CD14-positive monocyte (primary cell): ENCODE data around the gene WNT11. TPM values are rescaled to one million over a fixed set of nuclear protein-coding genes. Genes with fewer than 3 reads are reported as not detected.

Source experiments
- DNase-seq, 3 donors: peaks; one replicate each; pipeline ENCODE4 v3.0.0-alpha.2; 2011 to 2022
- H2AFZ ChIP-seq: 2 replicates; pipeline ENCODE4 v1.6.0; 2012; ENCODE audit warnings: mild to moderate bottlenecking, low read depth, low read length, inconsistent platforms; ENCODE audit not compliant: insufficient read depth, poor library complexity, severe bottlenecking
- H3K27ac ChIP-seq, 2 donors: 1 replicate in 1 of 2; 2 replicates in 1 of 2; pipeline ENCODE4 v1.5.1; 2012 to 2013; ENCODE audit warnings: low read length in 2 of 2, control low read depth in 1 of 2, inconsistent platforms in 1 of 2, low read depth in 1 of 2, mild to moderate bottlenecking in 1 of 2
- H3K27me3 ChIP-seq, 2 donors: one replicate each; pipeline versions ENCODE4 v1.6.0 to v1.6.1; 2011 to 2013; ENCODE audit warnings: low read length in 2 of 2; ENCODE audit not compliant: control insufficient read depth in 2 of 2, insufficient read depth in 2 of 2
- H3K36me3 ChIP-seq, 2 donors: replicated peaks in 1 of 2; 1 replicate in 1 of 2; 2 replicates in 1 of 2; pipeline versions ENCODE4 v1.5.1 to v1.6.1; 2012 to 2013; ENCODE audit warnings: low read length in 2 of 2, control low read depth in 1 of 2, inconsistent platforms in 1 of 2, mild to moderate bottlenecking in 1 of 2; ENCODE audit not compliant: insufficient read depth in 2 of 2, control insufficient read depth in 1 of 2
- H3K4me1 ChIP-seq, 2 donors: 1 replicate in 1 of 2; 2 replicates in 1 of 2; pipeline versions ENCODE4 v1.5.1 to v1.6.1; 2012 to 2013; ENCODE audit warnings: low read length in 2 of 2, control low read depth in 1 of 2, inconsistent platforms in 1 of 2, mild to moderate bottlenecking in 1 of 2, moderate library complexity in 1 of 2; ENCODE audit not compliant: insufficient read depth in 2 of 2, control insufficient read depth in 1 of 2
- H3K4me2 ChIP-seq: replicated peaks from 2 replicates; pipeline ENCODE3; 2012; ENCODE audit warnings: low read length, moderate library complexity, mild to moderate bottlenecking; ENCODE audit not compliant: poor library complexity, severe bottlenecking; ENCODE audit errors: extremely low read depth
- H3K4me3 ChIP-seq, 3 experiments: fragments of 200-600 bp in 1 of 3; sonication (generic) in 1 of 3; replicated peaks in 1 of 3; 1 replicate in 2 of 3; 2 replicates in 1 of 3; pipeline ENCODE4 v1.5.1; 2011 to 2013; ENCODE audit warnings: low read length in 3 of 3, mild to moderate bottlenecking in 3 of 3, control low read depth in 2 of 3, low read depth in 2 of 3, inconsistent platforms in 1 of 3, moderate library complexity in 1 of 3
- H3K79me2 ChIP-seq: 2 replicates; pipeline ENCODE4 v1.6.0; 2012; ENCODE audit warnings: mild to moderate bottlenecking, control low read depth, inconsistent platforms, low read length, moderate library complexity; ENCODE audit not compliant: insufficient read depth
- H3K9ac ChIP-seq: 2 replicates; pipeline ENCODE4 v1.6.0; 2017; ENCODE audit warnings: low read length, mild to moderate bottlenecking; ENCODE audit not compliant: insufficient read depth, poor library complexity, severe bottlenecking
- H3K9me3 ChIP-seq, 2 donors: replicated peaks in 1 of 2; 1 replicate in 1 of 2; 2 replicates in 1 of 2; pipeline versions ENCODE4 v1.5.1 to v1.6.1; 2012 to 2013; ENCODE audit warnings: low read length in 2 of 2, control low read depth in 1 of 2; ENCODE audit not compliant: control insufficient read depth in 1 of 2, insufficient read depth in 1 of 2
- H4K20me1 ChIP-seq: 2 replicates; pipeline ENCODE4 v1.6.0; 2012; ENCODE audit warnings: mild to moderate bottlenecking, low read length, control low read depth, moderate library complexity; ENCODE audit not compliant: insufficient read depth
- H3K27ac Mint-ChIP-seq, 7 donors: one replicate each; pipeline ENCODE4 v1.8.0; 2020; ENCODE audit warnings: mild to moderate bottlenecking in 7 of 7, mixed read lengths in 7 of 7, moderate library complexity in 6 of 7, inconsistent platforms in 2 of 7
- H3K27me3 Mint-ChIP-seq, 3 donors: one replicate each; pipeline ENCODE4 v1.8.0; 2021 to 2022; ENCODE audit warnings: low read depth in 3 of 3, mild to moderate bottlenecking in 3 of 3, mixed read lengths in 3 of 3, moderate library complexity in 3 of 3, inconsistent platforms in 1 of 3
- H3K36me3 Mint-ChIP-seq, 2 donors: one replicate each; pipeline ENCODE4 v1.8.0; 2020; ENCODE audit warnings: mixed read lengths in 2 of 2, inconsistent platforms in 1 of 2, mild to moderate bottlenecking in 1 of 2
- H3K4me1 Mint-ChIP-seq: one replicate; pipeline ENCODE4 v1.8.0; 2020; ENCODE audit warnings: mild to moderate bottlenecking, mixed read lengths
- H3K4me3 Mint-ChIP-seq, 2 donors: one replicate each; pipeline ENCODE4 v1.8.0; 2020; ENCODE audit warnings: mild to moderate bottlenecking in 2 of 2, mixed read lengths in 2 of 2, moderate library complexity in 1 of 2
- H3K9me3 Mint-ChIP-seq, 7 donors: one replicate each; pipeline ENCODE4 v1.8.0; 2020 to 2022; ENCODE audit warnings: mixed read lengths in 7 of 7, mild to moderate bottlenecking in 6 of 7, moderate library complexity in 6 of 7, inconsistent platforms in 2 of 7
- CTCF ChIP-seq: fragments of 200-600 bp; IDR thresholded peaks from one replicate; pipeline ENCODE4 v1.8.0; 2022; ENCODE audit warnings: antibody characterized with exemption, mild to moderate bottlenecking
- WGBS: methylation state at CpG from one replicate; pipeline ENCODE4 v1.1.5; 2013; ENCODE audit warnings: missing lambda C conversion rate; ENCODE audit not compliant: insufficient coverage; 5-methylcytosine and 5-hydroxymethylcytosine counted together
- intact Hi-C, 2 donors: fragments of 100-400 bp; cut with micrococcal nuclease; formaldehyde crosslinking; loops; one replicate each; pipeline versions ENCODE4 v1.15.0 to v1.15.1; 2023
- polyA plus RNA-seq, 3 donors: library from polyadenylated mRNA; depleted of rRNA in 1 of 3; unstranded in 2 of 3; stranded (reverse) in 1 of 3; fragments of 300-500 nt in 2 of 3; fragments of >200 nt in 1 of 3; fragmentation: Illumina TruSeq in 2 of 3; gene quantifications; 1 replicate in 2 of 3; 2 replicates in 1 of 3; pipeline ENCODE4 v1.2.3, GENCODE V29; 2012 to 2021

WNT11 gene
- polyA plus RNA-seq, 3 donors, result 0.09 to 0.24 (median 0.21) TPM

GRCh38 chr11:76251226-76251575 lies 44.9 kb upstream of the WNT11 start:
- Mint-ChIP-seq H3K4me1 (peaks cover 45% of the 10 kb centered on the region), H3K27ac (peak overlapping the region; percentile 81 to 95 (median 89)), H3K27me3 (peaks cover 0 to 2% (median 0%) of the 10 kb centered on the region in 3 donors), H3K36me3 (no peaks in the 10 kb centered on the region), H3K4me3 (peak overlapping the region; percentile 54 to 62), H3K9me3 (peaks cover 0 to 12% (median 8%) of the 10 kb centered on the region in 7 donors)
- Histone ChIP-seq H4K20me1 (no peaks in the 10 kb centered on the region), H3K4me2 (peak overlapping the region; percentile 54), H3K27me3 (no peaks in the 10 kb centered on the region), H2AFZ (peak overlapping the region; percentile 32), H3K9ac (no peak overlapping the region), H3K79me2 (no peaks in the 10 kb centered on the region), H3K27ac (peak overlapping the region; percentile 71 to 81), H3K4me3 (peak overlapping the region in 1 of 3 experiments; percentile 54), H3K9me3 (peaks cover 0 to 15% of the 10 kb centered on the region in 2 donors), H3K4me1 (peaks cover 39 to 41% of the 10 kb centered on the region in 2 donors), H3K36me3 (no peaks in the 10 kb centered on the region)
- DNase-seq, result peak in 1 of 3 donors; percentile 34
- intact Hi-C loops, result loop anchor here in 1 of 2 donors (5.0 kb wide), 1 partner anchor 44 kb away; the partner anchor contains the start of gene WNT11
- TF ChIP-seq CTCF, result no peak
- WGBS, result 37% methylated on average over 3 of the region's 3 CpGs

- TF ChIP-seq CTCF, result no peak
- Histone ChIP-seq H3K4me3 (peak overlapping the region in 1 of 3 experiments; percentile 54), H4K20me1 (no peaks in the 10 kb centered on the region), H3K79me2 (no peaks in the 10 kb centered on the region), H3K4me1 (peaks cover 39 to 41% of the 10 kb centered on the region in 2 donors), H3K4me2 (peak overlapping the region; percentile 54), H3K27me3 (no peaks in the 10 kb centered on the region), H3K27ac (peak overlapping the region; percentile 71 to 81), H2AFZ (peak overlapping the region; percentile 32), H3K9ac (no peak overlapping the region), H3K9me3 (peaks cover 0 to 15% of the 10 kb centered on the region in 2 donors), H3K36me3 (no peaks in the 10 kb centered on the region)
- Mint-ChIP-seq H3K4me1 (peaks cover 45% of the 10 kb centered on the region), H3K27ac (peak overlapping the region; percentile 81 to 95 (median 89)), H3K4me3 (peak overlapping the region; percentile 54 to 62), H3K36me3 (no peaks in the 10 kb centered on the region), H3K9me3 (peaks cover 0 to 12% (median 8%) of the 10 kb centered on the region in 7 donors), H3K27me3 (peaks cover 0 to 2% (median 0%) of the 10 kb centered on the region in 3 donors)
- DNase-seq, result peak; percentile 27 to 45 (median 36)
- intact Hi-C loops, result loop anchor here in 1 of 2 donors (5.0 kb wide), 1 partner anchor 43 kb away; the partner anchor contains the start of gene WNT11
- 35% methylated on average over 3 of the region's 6 CpGs for WGBS
Measured at GRCh38 chr11:76250520-76251225, 44.4 kb upstream of the WNT11 start.
